ENCODE measurements around the gene PRRC2A.

Gene PRRC2A

DNA sequence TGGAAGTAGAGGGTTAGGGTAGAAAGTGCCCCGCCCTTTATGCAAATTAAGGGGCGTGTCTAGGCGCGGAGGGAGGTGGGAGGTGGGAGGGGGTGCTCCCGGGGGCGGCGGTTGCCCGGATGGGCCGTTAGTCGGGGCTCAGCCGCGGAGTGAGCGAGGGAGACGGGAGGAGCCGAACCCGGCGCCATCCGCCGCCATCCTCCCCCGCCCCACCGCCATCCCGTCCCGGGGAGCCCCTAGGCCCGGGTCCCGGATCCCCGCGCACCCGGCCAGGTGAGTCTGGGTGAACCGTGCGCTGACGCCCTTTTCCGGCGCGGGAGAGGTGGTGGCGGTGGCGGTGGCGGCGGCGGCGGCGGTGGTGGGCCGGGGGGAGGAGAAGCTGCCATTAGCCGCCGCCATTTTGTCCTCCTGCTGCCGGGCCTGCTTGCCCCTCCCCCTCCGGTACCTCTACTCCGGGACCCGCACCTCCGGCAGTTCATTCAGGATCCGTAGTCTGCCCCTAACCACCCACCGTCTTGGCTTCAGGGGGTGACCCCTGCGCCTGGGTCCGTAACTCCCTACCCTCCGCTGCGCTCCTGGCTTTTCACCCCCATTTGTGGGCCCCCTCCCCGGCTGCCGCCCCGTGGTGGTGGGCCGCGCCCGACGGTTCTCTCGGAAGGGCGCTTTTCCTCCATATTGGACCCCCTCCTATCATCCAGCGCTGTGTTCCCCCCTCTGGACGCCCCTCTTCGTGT, at the start of gene PRRC2A:
TSS of gene PRRC2A (plus strand) at position 130 of the 734 bp plus-strand sequence. CDS start 2,075 bp downstream, outside the sequence.
- H3K4me3 ChIP-seq (ENCODE audit: low read length), result peak within 1 kb of the TSS; percentile 82
- H3K27me3 ChIP-seq (ENCODE audit: control insufficient read depth, insufficient read depth, low read length), result no peaks in the 10 kb centered on the region
- peaks cover 19% of the 10 kb centered on the region for H3K4me1 ChIP-seq (ENCODE audit: control insufficient read depth, insufficient read depth, low read length)
- H3K9ac ChIP-seq (ENCODE audit: low read length), result peak within 1 kb of the TSS; percentile 98
- no peaks in the 10 kb centered on the region for H3K9me3 ChIP-seq (ENCODE audit: control insufficient read depth, low read length)
- H3K36me3 ChIP-seq (ENCODE audit: control insufficient read depth, insufficient read depth, low read length), result peaks cover 8% of the 10 kb centered on the region

- H3K4me1 ChIP-seq (ENCODE audit: control insufficient read depth, insufficient read depth, low read length), result no peaks in the 10 kb centered on the region
- no peak within 1 kb of the TSS for H3K9ac ChIP-seq (ENCODE audit: low read length)
- no peaks in the 10 kb centered on the region for H3K36me3 ChIP-seq (ENCODE audit: control insufficient read depth, insufficient read depth, low read length)
- peaks cover 10% of the 10 kb centered on the region for H3K27me3 ChIP-seq (ENCODE audit: control insufficient read depth, insufficient read depth, low read length)
- no peaks in the 10 kb centered on the region for H3K9me3 ChIP-seq (ENCODE audit: control insufficient read depth, low read length)
- H3K4me3 ChIP-seq (ENCODE audit: low read length), result no peak within 1 kb of the TSS
Measured at GRCh38 chr6:31572041-31572911, 48.2 kb upstream of the PRRC2A start, which contains the start of gene LTA. LTA (plus strand) TSS chr6:31572289; CDS start chr6:31572743, 454 bp downstream.

- no peak overlapping the region for H3K4me3 ChIP-seq (ENCODE audit: low read length)
- H3K9ac ChIP-seq (ENCODE audit: low read length), result no peak overlapping the region
- H3K4me1 ChIP-seq (ENCODE audit: control insufficient read depth, insufficient read depth, low read length), result no peaks in the 10 kb centered on the region
- peaks cover 10% of the 10 kb centered on the region for H3K27me3 ChIP-seq (ENCODE audit: control insufficient read depth, insufficient read depth, low read length)
- H3K36me3 ChIP-seq (ENCODE audit: control insufficient read depth, insufficient read depth, low read length), result no peaks in the 10 kb centered on the region
- no peaks in the 10 kb centered on the region for H3K9me3 ChIP-seq (ENCODE audit: control insufficient read depth, low read length)
Measured at GRCh38 chr6:31573239-31574105, 47.0 kb upstream of the PRRC2A start.

GRCh38 chr6:31574106-31575061, 46.1 kb upstream of the PRRC2A start:
- Histone ChIP-seq H3K4me3 (ENCODE audit: low read length) (no peak overlapping the region), H3K4me1 (ENCODE audit: control insufficient read depth, insufficient read depth, low read length) (no peaks in the 10 kb centered on the region), H3K9ac (ENCODE audit: low read length) (no peak overlapping the region), H3K27me3 (ENCODE audit: control insufficient read depth, insufficient read depth, low read length) (peaks cover 7% of the 10 kb centered on the region), H3K9me3 (ENCODE audit: control insufficient read depth, low read length) (no peaks in the 10 kb centered on the region), H3K36me3 (ENCODE audit: control insufficient read depth, insufficient read depth, low read length) (no peaks in the 10 kb centered on the region)

- peaks cover 2% of the 10 kb centered on the region for H3K4me1 ChIP-seq (ENCODE audit: control insufficient read depth, insufficient read depth, low read length)
- no peaks in the 10 kb centered on the region for H3K36me3 ChIP-seq (ENCODE audit: control insufficient read depth, insufficient read depth, low read length)
- peak within 1 kb of the TSS; percentile 17 for H3K9ac ChIP-seq (ENCODE audit: low read length)
- H3K9me3 ChIP-seq (ENCODE audit: control insufficient read depth, low read length), result no peaks in the 10 kb centered on the region
- peaks cover 12% of the 10 kb centered on the region for H3K27me3 ChIP-seq (ENCODE audit: control insufficient read depth, insufficient read depth, low read length)
- no peak within 1 kb of the TSS for H3K4me3 ChIP-seq (ENCODE audit: low read length)
Measured at GRCh38 chr6:31575335-31575901, 45.1 kb upstream of the PRRC2A start, which contains the start of gene TNF. TNF (plus strand) TSS chr6:31575565; CDS start chr6:31575742, 177 bp downstream.

DNA sequence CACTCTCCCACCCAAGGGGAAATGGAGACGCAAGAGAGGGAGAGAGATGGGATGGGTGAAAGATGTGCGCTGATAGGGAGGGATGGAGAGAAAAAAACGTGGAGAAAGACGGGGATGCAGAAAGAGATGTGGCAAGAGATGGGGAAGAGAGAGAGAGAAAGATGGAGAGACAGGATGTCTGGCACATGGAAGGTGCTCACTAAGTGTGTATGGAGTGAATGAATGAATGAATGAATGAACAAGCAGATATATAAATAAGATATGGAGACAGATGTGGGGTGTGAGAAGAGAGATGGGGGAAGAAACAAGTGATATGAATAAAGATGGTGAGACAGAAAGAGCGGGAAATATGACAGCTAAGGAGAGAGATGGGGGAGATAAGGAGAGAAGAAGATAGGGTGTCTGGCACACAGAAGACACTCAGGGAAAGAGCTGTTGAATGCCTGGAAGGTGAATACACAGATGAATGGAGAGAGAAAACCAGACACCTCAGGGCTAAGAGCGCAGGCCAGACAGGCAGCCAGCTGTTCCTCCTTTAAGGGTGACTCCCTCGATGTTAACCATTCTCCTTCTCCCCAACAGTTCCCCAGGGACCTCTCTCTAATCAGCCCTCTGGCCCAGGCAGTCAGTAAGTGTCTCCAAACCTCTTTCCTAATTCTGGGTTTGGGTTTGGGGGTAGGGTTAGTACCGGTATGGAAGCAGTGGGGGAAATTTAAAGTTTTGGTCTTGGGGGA, 44.4 kb upstream of the PRRC2A start:
- peak overlapping the region; percentile 17 for H3K9ac ChIP-seq (ENCODE audit: low read length)
- H3K27me3 ChIP-seq (ENCODE audit: control insufficient read depth, insufficient read depth, low read length), result peaks cover 16% of the 10 kb centered on the region
- H3K36me3 ChIP-seq (ENCODE audit: control insufficient read depth, insufficient read depth, low read length), result no peaks in the 10 kb centered on the region
- H3K4me1 ChIP-seq (ENCODE audit: control insufficient read depth, insufficient read depth, low read length), result peaks cover 7% of the 10 kb centered on the region
- H3K4me3 ChIP-seq (ENCODE audit: low read length), result no peak overlapping the region
- no peaks in the 10 kb centered on the region for H3K9me3 ChIP-seq (ENCODE audit: control insufficient read depth, low read length)

DNA sequence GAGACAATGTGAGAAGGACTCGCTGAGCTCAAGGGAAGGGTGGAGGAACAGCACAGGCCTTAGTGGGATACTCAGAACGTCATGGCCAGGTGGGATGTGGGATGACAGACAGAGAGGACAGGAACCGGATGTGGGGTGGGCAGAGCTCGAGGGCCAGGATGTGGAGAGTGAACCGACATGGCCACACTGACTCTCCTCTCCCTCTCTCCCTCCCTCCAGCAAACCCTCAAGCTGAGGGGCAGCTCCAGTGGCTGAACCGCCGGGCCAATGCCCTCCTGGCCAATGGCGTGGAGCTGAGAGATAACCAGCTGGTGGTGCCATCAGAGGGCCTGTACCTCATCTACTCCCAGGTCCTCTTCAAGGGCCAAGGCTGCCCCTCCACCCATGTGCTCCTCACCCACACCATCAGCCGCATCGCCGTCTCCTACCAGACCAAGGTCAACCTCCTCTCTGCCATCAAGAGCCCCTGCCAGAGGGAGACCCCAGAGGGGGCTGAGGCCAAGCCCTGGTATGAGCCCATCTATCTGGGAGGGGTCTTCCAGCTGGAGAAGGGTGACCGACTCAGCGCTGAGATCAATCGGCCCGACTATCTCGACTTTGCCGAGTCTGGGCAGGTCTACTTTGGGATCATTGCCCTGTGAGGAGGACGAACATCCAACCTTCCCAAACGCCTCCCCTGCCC, 43.5 kb upstream of the PRRC2A start:
- Histone ChIP-seq H3K9ac (ENCODE audit: low read length) (no peak overlapping the region), H3K36me3 (ENCODE audit: control insufficient read depth, insufficient read depth, low read length) (no peaks in the 10 kb centered on the region), H3K4me3 (ENCODE audit: low read length) (no peak overlapping the region), H3K4me1 (ENCODE audit: control insufficient read depth, insufficient read depth, low read length) (peaks cover 11% of the 10 kb centered on the region), H3K27me3 (ENCODE audit: control insufficient read depth, insufficient read depth, low read length) (peaks cover 25% of the 10 kb centered on the region), H3K9me3 (ENCODE audit: control insufficient read depth, low read length) (no peaks in the 10 kb centered on the region)

DNA sequence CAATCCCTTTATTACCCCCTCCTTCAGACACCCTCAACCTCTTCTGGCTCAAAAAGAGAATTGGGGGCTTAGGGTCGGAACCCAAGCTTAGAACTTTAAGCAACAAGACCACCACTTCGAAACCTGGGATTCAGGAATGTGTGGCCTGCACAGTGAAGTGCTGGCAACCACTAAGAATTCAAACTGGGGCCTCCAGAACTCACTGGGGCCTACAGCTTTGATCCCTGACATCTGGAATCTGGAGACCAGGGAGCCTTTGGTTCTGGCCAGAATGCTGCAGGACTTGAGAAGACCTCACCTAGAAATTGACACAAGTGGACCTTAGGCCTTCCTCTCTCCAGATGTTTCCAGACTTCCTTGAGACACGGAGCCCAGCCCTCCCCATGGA, 42.9 kb upstream of the PRRC2A start:
- Histone ChIP-seq H3K27me3 (ENCODE audit: control insufficient read depth, insufficient read depth, low read length) (peaks cover 30% of the 10 kb centered on the region), H3K4me3 (ENCODE audit: low read length) (no peak overlapping the region), H3K36me3 (ENCODE audit: control insufficient read depth, insufficient read depth, low read length) (no peaks in the 10 kb centered on the region), H3K9ac (ENCODE audit: low read length) (no peak overlapping the region), H3K9me3 (ENCODE audit: control insufficient read depth, low read length) (no peaks in the 10 kb centered on the region), H3K4me1 (ENCODE audit: control insufficient read depth, insufficient read depth, low read length) (peaks cover 11% of the 10 kb centered on the region)

DNA sequence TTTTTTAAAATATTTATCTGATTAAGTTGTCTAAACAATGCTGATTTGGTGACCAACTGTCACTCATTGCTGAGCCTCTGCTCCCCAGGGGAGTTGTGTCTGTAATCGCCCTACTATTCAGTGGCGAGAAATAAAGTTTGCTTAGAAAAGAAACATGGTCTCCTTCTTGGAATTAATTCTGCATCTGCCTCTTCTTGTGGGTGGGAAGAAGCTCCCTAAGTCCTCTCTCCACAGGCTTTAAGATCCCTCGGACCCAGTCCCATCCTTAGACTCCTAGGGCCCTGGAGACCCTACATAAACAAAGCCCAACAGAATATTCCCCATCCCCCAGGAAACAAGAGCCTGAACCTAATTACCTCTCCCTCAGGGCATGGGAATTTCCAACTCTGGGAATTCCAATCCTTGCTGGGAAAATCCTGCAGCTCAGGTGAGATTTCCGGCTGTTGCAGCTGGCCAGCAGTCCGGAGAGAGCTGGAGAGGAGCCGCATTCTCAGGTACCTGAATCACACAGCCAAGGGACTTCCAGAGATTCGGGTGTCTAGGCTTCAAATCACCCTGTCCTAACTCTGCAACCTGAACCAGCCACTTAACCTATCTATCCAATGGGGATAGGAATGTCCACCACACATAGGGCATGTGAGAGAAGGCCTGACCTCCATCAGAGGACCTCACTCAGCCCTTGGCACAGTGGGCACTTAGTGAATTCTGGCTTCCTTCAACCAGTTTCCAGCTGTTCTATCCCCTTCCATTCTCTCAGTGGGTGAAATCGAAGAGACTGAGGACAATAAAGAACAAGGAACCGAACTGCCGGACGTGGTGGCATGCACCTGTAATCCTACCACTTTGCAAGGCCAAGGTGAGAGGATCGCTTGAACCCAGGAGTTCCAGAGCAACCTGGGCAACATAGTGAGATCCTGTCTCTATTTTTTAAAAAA, 42.1 kb upstream of the PRRC2A start:
- Histone ChIP-seq H3K4me1 (ENCODE audit: control insufficient read depth, insufficient read depth, low read length) (peaks cover 11% of the 10 kb centered on the region), H3K36me3 (ENCODE audit: control insufficient read depth, insufficient read depth, low read length) (no peaks in the 10 kb centered on the region), H3K27me3 (ENCODE audit: control insufficient read depth, insufficient read depth, low read length) (peaks cover 33% of the 10 kb centered on the region), H3K9me3 (ENCODE audit: control insufficient read depth, low read length) (no peaks in the 10 kb centered on the region), H3K4me3 (ENCODE audit: low read length) (no peak overlapping the region), H3K9ac (ENCODE audit: low read length) (no peak overlapping the region)

All from mucosa of stomach (tissue), 1 donor.